ENCODE data around the gene UGT1A3.
A peak's percentile ranks its signal among the peaks of the same experiment; 100 is the strongest.
"Not testable (repeated sequence)": the region's sequence is repeated elsewhere in the genome, so short reads cannot be mapped to it uniquely, and the experiment has no call there.

The UGT1A3 gene

GRCh38 chr2:233707940-233708644 is 20.8 kb upstream of the UGT1A3 start:
- no peak for DNase-seq (ENCODE audit: low read depth)

GRCh38 chr2:233708942-233709341 is 19.9 kb upstream of the UGT1A3 start:
- no peak for DNase-seq (ENCODE audit: low read depth)

- DNase-seq (ENCODE audit: low read depth), result peak; percentile 41
Observed at GRCh38 chr2:233711312-233712008, 17.4 kb upstream of the UGT1A3 start.

DNA sequence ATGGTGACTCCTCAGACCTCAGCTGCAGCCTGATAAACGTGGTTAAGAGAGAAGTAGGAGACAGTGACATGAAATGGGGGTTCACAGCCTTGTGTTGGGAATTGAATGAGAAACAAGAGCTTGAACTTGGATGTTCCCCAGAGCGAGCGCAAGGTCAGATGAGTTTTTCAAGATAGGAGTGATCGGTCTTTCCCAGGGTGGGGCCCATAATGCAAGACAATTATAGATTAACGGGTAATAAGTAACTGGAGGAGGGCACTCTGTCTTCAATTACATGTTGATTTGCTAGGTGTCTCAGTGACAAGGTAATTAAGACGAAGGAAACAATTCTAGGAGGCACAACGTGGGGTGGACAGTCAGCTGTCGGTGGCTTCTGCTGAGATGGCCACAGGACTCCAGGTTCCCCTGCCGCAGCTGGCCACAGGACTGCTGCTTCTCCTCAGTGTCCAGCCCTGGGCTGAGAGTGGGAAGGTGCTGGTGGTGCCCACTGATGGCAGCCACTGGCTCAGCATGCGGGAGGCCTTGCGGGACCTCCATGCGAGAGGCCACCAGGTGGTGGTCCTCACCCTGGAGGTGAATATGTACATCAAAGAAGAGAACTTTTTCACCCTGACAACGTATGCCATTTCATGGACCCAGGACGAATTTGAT is 16.1 kb upstream of the UGT1A3 start, which contains the start of gene UGT1A5:
Gene UGT1A5 (plus strand): TSS at position 297 of the 651 bp plus-strand sequence. CDS start 85 bp downstream, at position 382.
- DNase-seq (ENCODE audit: low read depth), result no peak

GRCh38 chr2:233713262-233713615 is 15.6 kb upstream of the UGT1A3 start:
- no peak for DNase-seq (ENCODE audit: low read depth)

DNA sequence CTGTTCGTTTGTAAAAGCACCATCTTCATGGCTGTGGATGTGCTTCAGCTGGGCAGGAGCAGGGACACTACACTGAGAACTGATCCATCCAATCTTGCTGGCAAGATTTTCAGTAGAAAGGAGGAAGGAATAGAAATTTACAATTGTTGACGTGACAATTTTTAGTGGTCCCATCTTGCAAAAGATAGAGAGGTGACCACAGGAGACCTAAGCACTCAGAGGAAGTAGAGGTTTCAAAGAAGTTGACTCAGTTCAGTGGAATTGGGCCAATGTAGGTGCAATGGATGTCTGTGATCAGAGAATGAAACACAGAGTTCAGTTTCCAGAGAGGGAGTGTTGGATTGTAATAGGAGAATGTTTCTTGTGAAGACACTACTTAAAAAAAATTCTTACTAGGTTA is 14.7 kb upstream of the UGT1A3 start:
- no peak for DNase-seq (ENCODE audit: low read depth)

DNA sequence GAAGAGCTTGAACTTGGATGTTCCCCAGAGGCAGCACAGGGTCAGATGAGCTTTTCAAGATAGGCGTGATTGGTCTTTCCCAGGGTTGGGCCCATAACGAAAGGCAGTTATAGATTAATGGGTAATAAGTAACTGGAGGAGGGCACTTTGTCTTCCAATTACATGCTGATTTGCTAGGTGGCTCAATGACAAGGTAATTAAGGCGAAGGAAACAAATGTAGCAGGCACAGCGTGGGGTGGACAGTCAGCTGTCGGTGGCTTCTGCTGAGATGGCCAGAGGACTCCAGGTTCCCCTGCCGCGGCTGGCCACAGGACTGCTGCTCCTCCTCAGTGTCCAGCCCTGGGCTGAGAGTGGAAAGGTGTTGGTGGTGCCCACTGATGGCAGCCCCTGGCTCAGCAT is 10.3 kb upstream of the UGT1A3 start, which contains the start of gene UGT1A4:
Gene UGT1A4 (plus strand): TSS at position 185 of the 400 bp plus-strand sequence. CDS start 85 bp downstream, at position 270.
- no peak for DNase-seq (ENCODE audit: low read depth)

GRCh38 chr2:233736868-233737653 is 8.2 kb downstream of the UGT1A3 start:
- DNase-seq (ENCODE audit: low read depth), result not testable (repeated sequence)

- DNase-seq (ENCODE audit: low read depth), result no peak
Observed at GRCh38 chr2:233740870-233741269, 12.0 kb downstream of the UGT1A3 start.

DNA sequence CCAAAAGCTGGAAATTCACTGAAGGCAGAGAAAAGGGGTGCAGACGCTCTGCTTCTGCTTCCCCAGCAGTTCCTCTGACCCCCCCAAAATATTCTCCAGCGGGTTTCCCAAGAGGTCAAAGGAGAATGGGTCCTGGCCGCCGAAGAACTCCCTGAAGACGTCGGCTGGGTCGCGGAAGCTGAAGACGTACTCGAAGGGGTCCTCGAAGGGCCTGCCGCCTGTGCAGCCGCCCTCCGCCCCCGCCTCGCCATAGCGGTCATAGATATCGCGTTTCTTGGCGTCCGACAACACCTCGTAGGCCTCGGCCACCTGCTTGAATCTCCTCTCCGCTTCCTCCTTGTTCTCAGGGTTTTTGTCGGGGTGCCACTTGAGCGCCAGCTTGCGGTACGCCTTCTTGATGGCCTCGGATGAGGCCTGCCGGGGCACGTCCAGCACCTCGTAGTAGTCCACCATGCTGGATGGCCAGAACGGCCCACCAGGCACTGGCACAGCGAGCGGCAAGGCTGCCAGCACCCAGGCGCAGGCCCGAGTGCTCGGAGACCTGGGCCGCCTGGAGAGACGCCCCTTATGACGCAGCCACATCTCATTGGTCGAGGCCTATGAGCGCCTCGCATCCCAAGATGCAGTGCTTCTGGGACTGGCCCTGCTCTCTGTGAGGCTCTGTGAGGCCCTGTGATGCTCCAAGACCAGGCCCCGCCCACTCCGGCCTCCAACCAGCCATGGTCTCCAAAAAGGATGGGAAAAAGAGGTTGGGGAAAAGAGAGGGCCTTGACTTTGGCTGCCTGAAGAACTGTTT is 14.8 kb downstream of the UGT1A3 start:
- no peak for DNase-seq (ENCODE audit: low read depth)

GRCh38 chr2:233745073-233745755 is 16.4 kb downstream of the UGT1A3 start:
- no peak for DNase-seq (ENCODE audit: low read depth)

DNA sequence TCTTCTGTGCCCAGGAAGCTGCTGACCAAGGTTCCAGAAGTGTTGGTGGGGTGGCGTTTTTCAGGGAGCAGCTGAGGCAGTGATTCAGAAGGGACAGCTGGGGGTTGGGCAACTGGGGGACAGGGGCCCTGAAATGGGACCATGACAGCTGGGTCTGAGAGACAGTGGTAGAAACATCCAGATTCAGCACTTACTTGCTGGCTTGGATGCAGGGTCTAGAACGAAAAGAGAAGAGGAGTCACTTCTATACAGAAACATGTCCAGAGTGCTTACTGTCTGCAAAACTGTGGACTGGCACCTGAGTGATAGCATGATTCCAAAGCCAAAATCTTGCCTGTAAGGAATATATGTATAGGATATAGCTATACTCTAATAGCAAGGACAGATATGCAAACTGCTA is 17.0 kb downstream of the UGT1A3 start:
- not testable (repeated sequence) for DNase-seq (ENCODE audit: low read depth)

DNA sequence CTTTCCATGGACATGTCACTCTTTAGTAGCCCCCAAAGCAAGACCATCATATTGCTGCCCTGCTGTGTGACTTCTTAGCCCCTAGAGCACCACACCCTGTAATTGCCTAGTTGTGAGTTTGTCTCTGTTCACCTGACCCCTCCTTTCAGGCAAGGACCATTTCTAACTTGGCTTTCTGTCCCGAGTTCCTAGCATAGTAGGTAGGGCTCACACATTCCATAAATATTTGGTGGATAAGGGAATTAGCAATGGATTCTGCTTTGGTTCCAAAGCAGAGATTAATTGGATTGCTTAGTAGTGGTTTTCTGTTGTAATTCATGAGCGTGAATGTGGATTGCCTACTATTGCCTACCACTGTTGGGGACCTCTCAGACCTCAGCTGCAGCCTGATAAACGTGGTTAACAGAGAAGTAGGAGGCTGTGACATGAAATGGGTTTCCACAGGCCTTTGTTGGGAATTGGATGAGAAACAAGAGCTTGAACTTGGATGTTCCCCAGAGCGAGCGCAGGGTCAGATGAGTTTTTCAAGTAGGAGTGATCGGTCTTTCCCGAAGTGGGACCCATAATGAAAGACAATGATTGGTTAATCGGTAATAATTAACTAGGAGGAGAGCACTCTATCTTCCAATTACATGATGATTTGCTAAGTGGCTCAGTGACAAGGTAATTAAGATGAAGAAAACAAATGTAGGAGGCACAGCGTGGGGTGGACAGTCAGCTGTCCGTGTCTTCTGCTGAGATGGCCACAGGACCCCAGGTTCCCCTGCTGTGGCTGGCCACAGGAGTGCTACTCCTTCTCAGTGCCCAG is 17.8 kb downstream of the UGT1A3 start:
- DNase-seq (ENCODE audit: low read depth), result no peak

DNA sequence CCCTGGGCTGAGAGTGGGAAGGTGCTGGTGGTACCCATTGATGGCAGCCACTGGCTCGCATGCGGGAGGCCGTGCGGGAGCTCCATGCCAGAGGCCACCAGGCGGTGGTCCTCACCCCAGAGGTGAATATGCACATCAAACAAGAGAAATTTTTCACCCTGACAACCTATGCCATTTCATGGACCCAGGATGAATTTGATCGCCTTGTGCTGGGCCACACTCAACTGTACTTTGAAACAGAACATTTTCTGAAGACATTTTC is 18.4 kb downstream of the UGT1A3 start:
- DNase-seq (ENCODE audit: low read depth), result no peak

DNA sequence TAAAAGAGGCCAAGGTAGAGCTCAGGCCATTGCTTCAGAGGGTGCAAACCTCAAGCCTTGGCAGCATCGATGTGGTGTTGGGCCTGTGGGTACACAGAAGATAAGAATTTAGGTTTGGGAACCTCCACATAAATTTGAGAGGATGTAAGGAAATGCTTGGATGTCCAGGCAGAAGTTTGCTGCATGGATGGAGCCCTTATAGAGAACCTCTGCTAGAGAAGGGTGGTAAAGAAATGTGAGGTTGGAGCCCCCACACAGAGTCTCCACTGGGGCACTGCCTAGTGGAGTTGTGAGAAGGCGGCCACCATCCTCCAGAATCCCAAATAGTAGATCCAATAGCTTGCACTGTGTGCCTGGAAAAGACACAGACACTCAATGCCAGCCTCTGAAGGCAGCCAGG is 21.8 kb downstream of the UGT1A3 start:
- DNase-seq (ENCODE audit: low read depth), result not testable (repeated sequence)

GRCh38 chr2:233751212-233752009 is 22.6 kb downstream of the UGT1A3 start:
- not testable (repeated sequence) for DNase-seq (ENCODE audit: low read depth)

DNA sequence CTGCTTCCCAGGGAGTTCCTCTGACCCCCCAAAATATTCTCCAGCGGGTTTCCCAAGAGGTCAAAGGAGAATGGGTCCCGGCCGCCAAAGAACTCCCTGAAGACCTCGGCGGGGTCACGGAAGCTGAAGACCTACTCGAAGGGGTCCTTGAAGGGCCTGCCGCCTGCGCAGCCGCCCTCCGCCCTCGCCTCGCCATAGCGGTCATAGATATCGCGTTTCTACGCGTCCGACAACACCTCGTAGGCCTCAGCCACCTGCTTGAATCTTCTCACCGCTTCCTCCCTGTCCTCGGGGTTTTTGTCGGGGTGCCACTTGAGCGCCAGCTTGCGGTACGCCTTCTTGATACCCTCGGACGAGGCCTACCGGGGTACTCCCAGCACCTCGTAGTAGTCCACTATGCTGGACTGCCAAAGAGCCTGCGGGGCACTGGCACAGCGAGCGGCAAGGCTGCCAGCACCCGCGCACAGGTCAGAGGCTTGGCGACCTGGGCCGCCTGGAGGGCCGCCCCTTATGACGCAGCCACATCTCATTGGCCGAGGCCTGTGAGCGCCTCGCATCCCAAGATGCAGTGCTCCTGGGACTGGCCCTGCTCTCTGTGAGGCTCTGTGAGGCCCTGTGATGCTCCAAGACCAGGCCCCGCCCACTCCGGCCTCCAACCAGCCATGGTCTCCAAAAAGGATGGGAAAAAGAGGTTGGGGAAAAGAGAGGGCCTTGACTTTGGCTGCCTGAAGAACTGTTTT is 26.2 kb downstream of the UGT1A3 start:
- no peak for DNase-seq (ENCODE audit: low read depth)

- DNase-seq (ENCODE audit: low read depth), result no peak
Observed at GRCh38 chr2:233756429-233757081, 27.7 kb downstream of the UGT1A3 start.
